ENCODE measurements around the gene VPS11. TPM values are rescaled to one million over a fixed set of nuclear protein-coding genes. Genes with fewer than 3 reads are reported as not detected.
A peak's percentile ranks its signal among the peaks of the same experiment; 100 is the strongest.

The VPS11 gene
- total RNA-seq, 1 experiment from 2014 or later = 18.6 TPM

- TF ChIP-seq, protein P1, sequence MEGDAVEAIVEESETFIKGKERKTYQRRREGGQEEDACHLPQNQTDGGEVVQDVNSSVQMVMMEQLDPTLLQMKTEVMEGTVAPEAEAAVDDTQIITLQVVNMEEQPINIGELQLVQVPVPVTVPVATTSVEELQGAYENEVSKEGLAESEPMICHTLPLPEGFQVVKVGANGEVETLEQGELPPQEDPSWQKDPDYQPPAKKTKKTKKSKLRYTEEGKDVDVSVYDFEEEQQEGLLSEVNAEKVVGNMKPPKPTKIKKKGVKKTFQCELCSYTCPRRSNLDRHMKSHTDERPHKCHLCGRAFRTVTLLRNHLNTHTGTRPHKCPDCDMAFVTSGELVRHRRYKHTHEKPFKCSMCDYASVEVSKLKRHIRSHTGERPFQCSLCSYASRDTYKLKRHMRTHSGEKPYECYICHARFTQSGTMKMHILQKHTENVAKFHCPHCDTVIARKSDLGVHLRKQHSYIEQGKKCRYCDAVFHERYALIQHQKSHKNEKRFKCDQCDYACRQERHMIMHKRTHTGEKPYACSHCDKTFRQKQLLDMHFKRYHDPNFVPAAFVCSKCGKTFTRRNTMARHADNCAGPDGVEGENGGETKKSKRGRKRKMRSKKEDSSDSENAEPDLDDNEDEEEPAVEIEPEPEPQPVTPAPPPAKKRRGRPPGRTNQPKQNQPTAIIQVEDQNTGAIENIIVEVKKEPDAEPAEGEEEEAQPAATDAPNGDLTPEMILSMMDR (conservative IDR thresholded peaks at IDR 0.05) = no peak
- Histone ChIP-seq H3K79me1 (ENCODE audit: insufficient read depth, low read depth, low read length, poor library complexity, severe bottlenecking) (no peaks in the 10 kb centered on the region), H4K5ac (ENCODE audit: insufficient read length, low read depth, low read length) (no peak overlapping the region), H3K9ac (ENCODE audit: extremely low read depth, insufficient read length, low read length) (no peak overlapping the region), H4K20me1 (ENCODE audit: control insufficient read depth, insufficient read depth, insufficient read length) (no peaks in the 10 kb centered on the region), H4K91ac (ENCODE audit: insufficient read length, low read depth, low read length) (no peak overlapping the region), H3T11ph (ENCODE audit: low read length) (no peak overlapping the region), H3K4ac (ENCODE audit: low read depth, low read length) (no peak overlapping the region), H3K4me2 (ENCODE audit: insufficient read depth, insufficient read length, low read length) (no peak overlapping the region), H2BK15ac (ENCODE audit: low read depth, low read length) (no peak overlapping the region), H2BK5ac (ENCODE audit: insufficient read length, low read length) (no peak overlapping the region), H3K56ac (ENCODE audit: insufficient read length, low read depth, low read length) (no peak overlapping the region), H4K8ac (replicated peaks; ENCODE audit: insufficient read length, low read depth, low read length) (no peak overlapping the region), H2BK12ac (ENCODE audit: insufficient read length, low read depth, low read length) (no peak overlapping the region), H3K79me2 (ENCODE audit: insufficient read depth, low read length) (peaks cover 4% of the 10 kb centered on the region; the same call in 1 of the 2 replicates), H3K23ac (ENCODE audit: insufficient read length, low read depth, low read length) (no peak overlapping the region), H3K14ac (ENCODE audit: insufficient read depth, low read length) (no peak overlapping the region), H3K9me3 (ENCODE audit: control insufficient read depth, low read depth, low read length) (no peaks in the 10 kb centered on the region), H2AFZ (ENCODE audit: low read length) (no peak overlapping the region), H3K27ac (ENCODE audit: insufficient read length, low read depth, low read length) (no peak overlapping the region), H2AK5ac (ENCODE audit: insufficient read length, low read length) (no peak overlapping the region), H2BK20ac (ENCODE audit: low read depth, low read length, poor library complexity, severe bottlenecking) (no peak overlapping the region), H3K4me1 (ENCODE audit: insufficient read depth, low read length) (no peaks in the 10 kb centered on the region; the same call in 1 of the 2 replicates), H3K27me3 (ENCODE audit: insufficient read depth, low read length) (no peaks in the 10 kb centered on the region), H3K18ac (ENCODE audit: insufficient read length, low read depth, low read length) (no peak overlapping the region), H3K23me2 (ENCODE audit: insufficient read length, low read depth, low read length, poor library complexity, severe bottlenecking) (peaks cover 11% of the 10 kb centered on the region), H2BK120ac (ENCODE audit: low read depth, low read length, poor library complexity, severe bottlenecking) (no peak overlapping the region)
- Mint-ChIP-seq H3K4me3 (no peak overlapping the region), H3K36me3 (ENCODE audit: insufficient read depth in 1 of 3, low read depth in 3 of 3) (peaks cover 10 to 31% (median 25%) of the 10 kb centered on the region in 3 experiments), H3K9me3 (no peaks in the 10 kb centered on the region), H3K27me3 (ENCODE audit: low read depth) (no peaks in the 10 kb centered on the region), H3K27ac (peak overlapping the region in 1 of 3 experiments; percentile 12; a peak in 4 of 7 replicates), H3K4me1 (peaks cover 24 to 29% of the 10 kb centered on the region in 2 experiments)
- DNase-seq = no peak
- WGBS (ENCODE audit: extremely low coverage, insufficient read length, low lambda C conversion rate) = no CpG with 5 or more reads among the region's 9 CpGs
Observed at GRCh38 chr11:119088406-119088805, 20.8 kb downstream of the VPS11 start.

Measured in H9 (cell line).